ENCODE data around the gene ALMS1. TPM values are rescaled to one million over a fixed set of nuclear protein-coding genes. Genes with fewer than 3 reads are reported as not detected.
"Not testable (repeated sequence)": the region's sequence is repeated elsewhere in the genome, so short reads cannot be mapped to it uniquely, and the experiment has no call there.

Gene ALMS1
- polyA plus RNA-seq, 3 donors, result 0.55 to 5.2 (median 0.64) TPM

DNA sequence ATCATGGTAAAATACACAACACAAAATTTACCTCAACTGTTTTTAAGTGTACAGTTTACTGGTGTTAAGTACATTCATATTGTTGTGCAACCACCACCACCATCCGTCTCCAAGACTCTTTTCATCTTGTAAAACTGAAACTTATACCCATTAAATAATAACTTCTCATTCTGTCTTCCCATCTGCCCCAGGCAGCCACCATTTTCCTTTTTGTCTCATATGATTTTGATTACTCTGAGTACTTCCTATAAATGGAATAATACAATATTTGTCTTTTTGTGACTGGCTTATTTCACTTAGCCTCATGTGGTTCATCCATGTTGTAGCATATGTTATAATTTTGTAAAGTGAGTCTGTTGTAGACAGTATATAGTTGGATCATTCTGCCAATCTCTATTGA is 82.7 kb downstream of the ALMS1 start:
- H3K36me3 ChIP-seq (replicated peaks in 1 of 2; ENCODE audit: control insufficient read depth in 1 of 2, insufficient read depth in 2 of 2, low read length in 2 of 2), result no peaks in the 10 kb centered on the region
- no peak for DNase-seq
- H3K36me3 Mint-ChIP-seq, result no peaks in the 10 kb centered on the region
- peaks cover 0 to 2% (median 0%) of the 10 kb centered on the region in 3 donors for H3K27me3 Mint-ChIP-seq (ENCODE audit: low read depth in 3 of 3)
- H3K4me3 Mint-ChIP-seq, result no peak overlapping the region
- H3K9me3 ChIP-seq (replicated peaks in 1 of 2; ENCODE audit: control insufficient read depth in 1 of 2, insufficient read depth in 1 of 2, low read length in 2 of 2), result no peaks in the 10 kb centered on the region
- WGBS (ENCODE audit: insufficient coverage), result no CpG with 5 or more reads among the region's 1 CpG
- H3K9ac ChIP-seq (ENCODE audit: insufficient read depth, low read length, poor library complexity, severe bottlenecking), result no peak overlapping the region
- no peak overlapping the region for H3K27ac ChIP-seq (ENCODE audit: low read depth in 1 of 2, low read length in 2 of 2)
- no peak overlapping the region for H3K4me3 ChIP-seq (replicated peaks in 1 of 3; ENCODE audit: low read depth in 2 of 3, low read length in 3 of 3)
- no peak overlapping the region for H2AFZ ChIP-seq (ENCODE audit: insufficient read depth, low read depth, low read length, poor library complexity, severe bottlenecking)
- TF ChIP-seq, protein P1, sequence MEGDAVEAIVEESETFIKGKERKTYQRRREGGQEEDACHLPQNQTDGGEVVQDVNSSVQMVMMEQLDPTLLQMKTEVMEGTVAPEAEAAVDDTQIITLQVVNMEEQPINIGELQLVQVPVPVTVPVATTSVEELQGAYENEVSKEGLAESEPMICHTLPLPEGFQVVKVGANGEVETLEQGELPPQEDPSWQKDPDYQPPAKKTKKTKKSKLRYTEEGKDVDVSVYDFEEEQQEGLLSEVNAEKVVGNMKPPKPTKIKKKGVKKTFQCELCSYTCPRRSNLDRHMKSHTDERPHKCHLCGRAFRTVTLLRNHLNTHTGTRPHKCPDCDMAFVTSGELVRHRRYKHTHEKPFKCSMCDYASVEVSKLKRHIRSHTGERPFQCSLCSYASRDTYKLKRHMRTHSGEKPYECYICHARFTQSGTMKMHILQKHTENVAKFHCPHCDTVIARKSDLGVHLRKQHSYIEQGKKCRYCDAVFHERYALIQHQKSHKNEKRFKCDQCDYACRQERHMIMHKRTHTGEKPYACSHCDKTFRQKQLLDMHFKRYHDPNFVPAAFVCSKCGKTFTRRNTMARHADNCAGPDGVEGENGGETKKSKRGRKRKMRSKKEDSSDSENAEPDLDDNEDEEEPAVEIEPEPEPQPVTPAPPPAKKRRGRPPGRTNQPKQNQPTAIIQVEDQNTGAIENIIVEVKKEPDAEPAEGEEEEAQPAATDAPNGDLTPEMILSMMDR (IDR thresholded peaks at IDR 0.05), result no peak
- no peaks in the 10 kb centered on the region for H3K79me2 ChIP-seq (ENCODE audit: insufficient read depth, low read length)
- no peaks in the 10 kb centered on the region for H4K20me1 ChIP-seq (ENCODE audit: insufficient read depth, low read length)
- H3K27ac Mint-ChIP-seq, result no peak overlapping the region
- peaks cover 0 to 6% (median 3%) of the 10 kb centered on the region in 7 donors for H3K9me3 Mint-ChIP-seq
- no peaks in the 10 kb centered on the region for H3K4me1 Mint-ChIP-seq
- no peaks in the 10 kb centered on the region for H3K27me3 ChIP-seq (ENCODE audit: control insufficient read depth in 2 of 2, insufficient read depth in 2 of 2, low read length in 2 of 2)
- intact Hi-C loops (cut with micrococcal nuclease), result no loop called here
- H3K4me1 ChIP-seq (ENCODE audit: control insufficient read depth in 1 of 2, insufficient read depth in 2 of 2, low read length in 2 of 2), result no peaks in the 10 kb centered on the region
- no peak overlapping the region for H3K4me2 ChIP-seq (replicated peaks; ENCODE audit: extremely low read depth, low read length, poor library complexity, severe bottlenecking)

DNA sequence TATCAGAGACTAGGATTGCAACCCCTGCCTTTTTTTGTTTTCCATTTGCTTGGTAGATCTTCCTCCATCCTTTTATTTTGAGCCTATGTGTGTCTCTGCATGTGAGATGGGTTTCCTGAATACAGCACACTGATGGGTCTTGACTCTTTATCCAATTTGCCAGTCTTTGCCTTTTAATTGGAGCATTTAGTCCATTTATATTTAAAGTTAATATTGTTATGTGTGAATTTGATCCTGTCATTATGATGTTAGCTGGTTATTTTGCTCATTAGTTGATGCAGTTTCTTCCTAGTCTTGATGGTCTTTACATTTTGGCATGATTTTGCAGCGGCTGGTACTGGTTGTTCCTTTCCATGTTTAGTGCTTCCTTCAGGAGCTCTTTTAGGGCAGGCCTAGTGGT is 98.2 kb downstream of the ALMS1 start:
- peaks cover 8 to 16% of the 10 kb centered on the region in 2 donors for H3K9me3 ChIP-seq (replicated peaks in 1 of 2; ENCODE audit: control insufficient read depth in 1 of 2, insufficient read depth in 1 of 2, low read length in 2 of 2)
- H3K36me3 ChIP-seq (replicated peaks in 1 of 2; ENCODE audit: control insufficient read depth in 1 of 2, insufficient read depth in 2 of 2, low read length in 2 of 2); H3K4me2 ChIP-seq (replicated peaks; ENCODE audit: extremely low read depth, low read length, poor library complexity, severe bottlenecking); H3K4me3 ChIP-seq (replicated peaks in 1 of 3; ENCODE audit: low read depth in 2 of 3, low read length in 3 of 3); H3K9ac ChIP-seq (ENCODE audit: insufficient read depth, low read length, poor library complexity, severe bottlenecking); H3K27ac ChIP-seq (ENCODE audit: low read depth in 1 of 2, low read length in 2 of 2); H3K4me1 Mint-ChIP-seq; H3K27me3 Mint-ChIP-seq (ENCODE audit: low read depth in 3 of 3); intact Hi-C loops (cut with micrococcal nuclease); H3K27ac Mint-ChIP-seq; H3K4me3 Mint-ChIP-seq; H3K79me2 ChIP-seq (ENCODE audit: insufficient read depth, low read length); H4K20me1 ChIP-seq (ENCODE audit: insufficient read depth, low read length); H3K4me1 ChIP-seq (ENCODE audit: control insufficient read depth in 1 of 2, insufficient read depth in 2 of 2, low read length in 2 of 2); H2AFZ ChIP-seq (ENCODE audit: insufficient read depth, low read depth, low read length, poor library complexity, severe bottlenecking); DNase-seq; H3K27me3 ChIP-seq (ENCODE audit: control insufficient read depth in 2 of 2, insufficient read depth in 2 of 2, low read length in 2 of 2): not testable (repeated sequence)
- Mint-ChIP-seq H3K9me3 (peaks cover 19 to 31% (median 21%) of the 10 kb centered on the region in 7 donors), H3K36me3 (peaks cover 6 to 33% of the 10 kb centered on the region in 2 donors)
- WGBS (ENCODE audit: insufficient coverage), result no CpG with 5 or more reads among the region's 1 CpG
